Memory B cell (primary cell): ENCODE measurements around the gene RTCA.
"Not testable (repeated sequence)": the region's sequence is repeated elsewhere in the genome, so short reads cannot be mapped to it uniquely, and the experiment has no call there.

Source experiments
- ATAC-seq: fragments of 150-1000 bp; cut with Tn5 transposase; 2 replicates; pipeline ENCODE4 v1.10.0; 2021; ENCODE audit warnings: low read depth, mild to moderate bottlenecking, moderate library complexity
- DNase-seq, 2 donors: peaks; one replicate each; pipeline ENCODE4 v3.0.0; 2022; ENCODE audit warnings: low spot score in 2 of 2
- H3K27ac Mint-ChIP-seq: one replicate; pipeline ENCODE4 v1.8.0; 2022; ENCODE audit warnings: mild to moderate bottlenecking, moderate library complexity, mixed read lengths
- H3K27me3 Mint-ChIP-seq: one replicate; pipeline ENCODE4 v1.8.0; 2022; ENCODE audit warnings: mixed read lengths
- H3K36me3 Mint-ChIP-seq: one replicate; pipeline ENCODE4 v1.8.0; 2022; ENCODE audit warnings: mild to moderate bottlenecking, mixed read lengths
- H3K4me1 Mint-ChIP-seq: one replicate; pipeline ENCODE4 v1.8.0; 2022; ENCODE audit warnings: mixed read lengths
- H3K4me3 Mint-ChIP-seq: one replicate; pipeline ENCODE4 v1.8.0; 2022; ENCODE audit warnings: mild to moderate bottlenecking, moderate library complexity, mixed read lengths
- H3K9me3 Mint-ChIP-seq: one replicate; pipeline ENCODE4 v1.8.0; 2022; ENCODE audit warnings: mixed read lengths

The RTCA gene

GRCh38 chr1:100265931-100266740 lies at the start of gene RTCA:
TSS of gene RTCA (plus strand) at chr1:100266216. CDS start at chr1:100266376, 160 bp downstream.
- peaks cover 29% of the 10 kb centered on the region for H3K4me1 Mint-ChIP-seq
- ATAC-seq (peak; percentile 94), DNase-seq (peak; percentile 88 to 89)
- peak within 1 kb of the TSS; percentile 96 for H3K27ac Mint-ChIP-seq
- no peaks in the 10 kb centered on the region for H3K9me3 Mint-ChIP-seq
- peaks cover 27% of the 10 kb centered on the region for H3K36me3 Mint-ChIP-seq
- peak within 1 kb of the TSS; percentile 100 for H3K4me3 Mint-ChIP-seq
- no peaks in the 10 kb centered on the region for H3K27me3 Mint-ChIP-seq

- Mint-ChIP-seq H3K27me3 (no peaks in the 10 kb centered on the region), H3K27ac (no peak overlapping the region), H3K9me3 (no peaks in the 10 kb centered on the region), H3K4me1 (no peaks in the 10 kb centered on the region), H3K4me3 (no peak overlapping the region), H3K36me3 (peaks cover 12% of the 10 kb centered on the region)
- ATAC-seq (no peak), DNase-seq (no peak)
These were observed 48.2 kb upstream of the RTCA start for GRCh38 chr1:100217834-100218233.

GRCh38 chr1:100219457-100219856 lies 46.6 kb upstream of the RTCA start:
- no peaks in the 10 kb centered on the region for H3K9me3 Mint-ChIP-seq
- DNase-seq (no peak), ATAC-seq (no peak)
- H3K27me3 Mint-ChIP-seq: no peaks in the 10 kb centered on the region
- no peaks in the 10 kb centered on the region for H3K4me1 Mint-ChIP-seq
- no peak overlapping the region for H3K4me3 Mint-ChIP-seq
- H3K27ac Mint-ChIP-seq: no peak overlapping the region
- peaks cover 7% of the 10 kb centered on the region for H3K36me3 Mint-ChIP-seq

GRCh38 chr1:100219883-100220282 lies 46.1 kb upstream of the RTCA start:
- Mint-ChIP-seq H3K27me3 (no peaks in the 10 kb centered on the region), H3K4me3 (no peak overlapping the region), H3K36me3 (peaks cover 7% of the 10 kb centered on the region), H3K9me3 (no peaks in the 10 kb centered on the region), H3K27ac (no peak overlapping the region), H3K4me1 (no peaks in the 10 kb centered on the region)
- DNase-seq (no peak), ATAC-seq (no peak)

GRCh38 chr1:100222428-100222827 lies 43.6 kb upstream of the RTCA start:
- Mint-ChIP-seq H3K27ac (no peak overlapping the region), H3K36me3 (peaks cover 5% of the 10 kb centered on the region), H3K4me1 (no peaks in the 10 kb centered on the region), H3K27me3 (no peaks in the 10 kb centered on the region), H3K4me3 (no peak overlapping the region), H3K9me3 (no peaks in the 10 kb centered on the region)
- ATAC-seq: no peak
- DNase-seq: no peak

GRCh38 chr1:100229681-100230443 lies 36.2 kb upstream of the RTCA start:
- ATAC-seq (no peak), DNase-seq (no peak)
- H3K27ac Mint-ChIP-seq: peak overlapping the region; percentile 51
- H3K27me3 Mint-ChIP-seq: no peaks in the 10 kb centered on the region
- H3K4me3 Mint-ChIP-seq: no peak overlapping the region
- no peaks in the 10 kb centered on the region for H3K4me1 Mint-ChIP-seq
- H3K36me3 Mint-ChIP-seq: peaks cover 17% of the 10 kb centered on the region
- no peaks in the 10 kb centered on the region for H3K9me3 Mint-ChIP-seq

- H3K4me1 Mint-ChIP-seq: no peaks in the 10 kb centered on the region
- no peaks in the 10 kb centered on the region for H3K9me3 Mint-ChIP-seq
- H3K4me3 Mint-ChIP-seq: no peak overlapping the region
- peaks cover 17% of the 10 kb centered on the region for H3K36me3 Mint-ChIP-seq
- no peak for ATAC-seq
- DNase-seq: no peak
- H3K27ac Mint-ChIP-seq: peak overlapping the region; percentile 51
- no peaks in the 10 kb centered on the region for H3K27me3 Mint-ChIP-seq
These were observed 35.3 kb upstream of the RTCA start for GRCh38 chr1:100230765-100231164.

GRCh38 chr1:100231721-100232120 lies 34.3 kb upstream of the RTCA start:
- no peaks in the 10 kb centered on the region for H3K9me3 Mint-ChIP-seq
- DNase-seq (no peak), ATAC-seq (no peak)
- peaks cover 17% of the 10 kb centered on the region for H3K36me3 Mint-ChIP-seq
- H3K27ac Mint-ChIP-seq: no peak overlapping the region
- H3K4me3 Mint-ChIP-seq: no peak overlapping the region
- no peaks in the 10 kb centered on the region for H3K27me3 Mint-ChIP-seq
- no peaks in the 10 kb centered on the region for H3K4me1 Mint-ChIP-seq

- no peak overlapping the region for H3K4me3 Mint-ChIP-seq
- no peaks in the 10 kb centered on the region for H3K27me3 Mint-ChIP-seq
- H3K36me3 Mint-ChIP-seq: peaks cover 17% of the 10 kb centered on the region
- DNase-seq (no peak), ATAC-seq (no peak)
- no peaks in the 10 kb centered on the region for H3K4me1 Mint-ChIP-seq
- H3K9me3 Mint-ChIP-seq: no peaks in the 10 kb centered on the region
- no peak overlapping the region for H3K27ac Mint-ChIP-seq
These were observed 33.9 kb upstream of the RTCA start for GRCh38 chr1:100232156-100232555.

- H3K4me3 Mint-ChIP-seq, H3K27ac Mint-ChIP-seq, H3K27me3 Mint-ChIP-seq, H3K4me1 Mint-ChIP-seq, ATAC-seq, DNase-seq, H3K9me3 Mint-ChIP-seq: not testable (repeated sequence)
- peaks cover 22% of the 10 kb centered on the region for H3K36me3 Mint-ChIP-seq
These were observed 32.5 kb upstream of the RTCA start for GRCh38 chr1:100233566-100233965.

- no peak for DNase-seq
- Mint-ChIP-seq H3K27me3 (no peaks in the 10 kb centered on the region), H3K27ac (no peak overlapping the region), H3K9me3 (no peaks in the 10 kb centered on the region), H3K4me1 (peaks cover 4% of the 10 kb centered on the region), H3K36me3 (peaks cover 25% of the 10 kb centered on the region), H3K4me3 (no peak overlapping the region)
- no peak for ATAC-seq
These were observed 31.6 kb upstream of the RTCA start for GRCh38 chr1:100234432-100234831.

GRCh38 chr1:100237091-100237490 lies 28.9 kb upstream of the RTCA start:
- no peak overlapping the region for H3K27ac Mint-ChIP-seq
- peaks cover 24% of the 10 kb centered on the region for H3K36me3 Mint-ChIP-seq
- no peak overlapping the region for H3K4me3 Mint-ChIP-seq
- no peaks in the 10 kb centered on the region for H3K27me3 Mint-ChIP-seq
- DNase-seq (no peak), ATAC-seq (no peak)
- no peaks in the 10 kb centered on the region for H3K9me3 Mint-ChIP-seq
- H3K4me1 Mint-ChIP-seq: peaks cover 4% of the 10 kb centered on the region

- no peak for ATAC-seq
- H3K27ac Mint-ChIP-seq: no peak overlapping the region
- H3K4me3 Mint-ChIP-seq: no peak overlapping the region
- no peak for DNase-seq
- H3K4me1 Mint-ChIP-seq: peaks cover 7% of the 10 kb centered on the region
- no peaks in the 10 kb centered on the region for H3K27me3 Mint-ChIP-seq
- no peaks in the 10 kb centered on the region for H3K9me3 Mint-ChIP-seq
- peaks cover 20% of the 10 kb centered on the region for H3K36me3 Mint-ChIP-seq
These were observed 26.1 kb upstream of the RTCA start for GRCh38 chr1:100239961-100240360.

- Mint-ChIP-seq H3K9me3 (no peaks in the 10 kb centered on the region), H3K27me3 (no peaks in the 10 kb centered on the region), H3K4me3 (no peak overlapping the region), H3K4me1 (peaks cover 7% of the 10 kb centered on the region), H3K36me3 (peaks cover 20% of the 10 kb centered on the region), H3K27ac (no peak overlapping the region)
- DNase-seq: no peak
- no peak for ATAC-seq
These were observed 25.4 kb upstream of the RTCA start for GRCh38 chr1:100240631-100241030.
